Osteoblast (primary cell): ENCODE data around the gene STK40. TPM values are rescaled to one million over a fixed set of nuclear protein-coding genes. Genes with fewer than 3 reads are reported as not detected.

Experiments used
- DNase-seq: peaks from one replicate; pipeline ENCODE4 v3.0.0; 2011; ENCODE audit warnings: low spot score, mixed read lengths; ENCODE audit not compliant: insufficient read length; ENCODE audit errors: missing footprints
- H2AFZ ChIP-seq: 2 replicates; pipeline ENCODE4 v1.6.0; 2011; ENCODE audit warnings: mild to moderate bottlenecking, low read length
- H3K27ac ChIP-seq: 2 replicates; pipeline ENCODE4 v1.5.1; 2011; ENCODE audit warnings: mild to moderate bottlenecking, low read depth, low read length, moderate library complexity
- H3K27me3 ChIP-seq: 2 replicates; pipeline ENCODE4 v1.6.0; 2012; ENCODE audit warnings: mild to moderate bottlenecking, control low read depth, inconsistent platforms, low read length, moderate library complexity; ENCODE audit not compliant: insufficient read depth
- H3K36me3 ChIP-seq: 2 replicates; pipeline ENCODE4 v1.5.1; 2011; ENCODE audit warnings: mild to moderate bottlenecking, low read length, control low read depth, moderate library complexity; ENCODE audit not compliant: insufficient read depth
- H3K4me1 ChIP-seq: 2 replicates; pipeline ENCODE4 v1.5.1; 2011; ENCODE audit warnings: mild to moderate bottlenecking, low read length, control low read depth, moderate library complexity; ENCODE audit not compliant: insufficient read depth
- H3K4me2 ChIP-seq: 2 replicates; pipeline ENCODE4 v1.6.0; 2011; ENCODE audit warnings: mild to moderate bottlenecking, low read length; ENCODE audit not compliant: insufficient read depth
- H3K4me3 ChIP-seq: fragments of 200-600 bp; sonication (generic); 3 replicates; pipeline ENCODE4 v1.5.1; 2012; ENCODE audit warnings: mild to moderate bottlenecking, low read length, inconsistent platforms; ENCODE audit not compliant: insufficient read depth
- H3K79me2 ChIP-seq: 2 replicates; pipeline ENCODE4 v1.6.0; 2012; ENCODE audit warnings: mild to moderate bottlenecking, low read length, control low read depth, inconsistent platforms; ENCODE audit not compliant: insufficient read depth
- H3K9me3 ChIP-seq: 2 replicates; pipeline ENCODE4 v1.5.1; 2011; ENCODE audit warnings: low read depth, low read length, control low read depth
- H4K20me1 ChIP-seq: 2 replicates; pipeline ENCODE4 v1.6.0; 2012; ENCODE audit warnings: mild to moderate bottlenecking, low read length, control low read depth; ENCODE audit not compliant: insufficient read depth
- total RNA-seq: library from RNA; depleted of rRNA; stranded (reverse); fragments of >200 nt; gene quantifications from 2 replicates; pipeline ENCODE4 v1.2.3, GENCODE V29; 2012
- TF ChIP-seq, protein P1 (sequence below): IDR thresholded peaks from 2 replicates; pipeline ENCODE4 v1.5.1; 2011; ENCODE audit warnings: mild to moderate bottlenecking, low read depth, low read length, moderate library complexity; ENCODE audit errors: extremely low read depth

Gene STK40
- total RNA-seq, 1 donor = 11.9 TPM

DNA sequence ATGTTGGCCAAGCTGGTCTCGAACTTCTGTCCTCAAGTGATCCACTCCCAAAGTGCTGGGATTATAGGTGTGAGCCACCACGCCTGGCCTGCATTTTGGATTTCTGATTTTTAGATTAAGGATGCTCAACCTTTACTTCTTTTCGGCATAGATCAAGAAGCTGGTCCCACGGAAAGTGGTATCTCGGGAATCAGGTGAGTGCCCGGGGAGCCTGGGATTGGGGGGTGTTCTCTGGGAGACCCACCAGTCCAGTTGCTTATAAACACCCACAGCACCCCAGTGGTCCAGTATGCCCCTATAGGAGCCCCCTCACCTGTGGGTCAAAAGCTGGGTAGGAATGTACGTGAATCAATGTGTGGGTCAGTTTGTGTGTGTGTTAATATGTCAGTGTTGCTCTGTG lies 76.3 kb downstream of the STK40 start:
- DNase-seq = no peak
- Histone ChIP-seq H3K4me3 (no peak overlapping the region), H3K36me3 (peaks cover 10% of the 10 kb centered on the region), H4K20me1 (no peaks in the 10 kb centered on the region), H3K27me3 (no peaks in the 10 kb centered on the region), H2AFZ (no peak overlapping the region), H3K27ac (no peak overlapping the region), H3K4me2 (no peak overlapping the region), H3K79me2 (no peaks in the 10 kb centered on the region), H3K4me1 (peaks cover 8% of the 10 kb centered on the region), H3K9me3 (no peaks in the 10 kb centered on the region)
- TF ChIP-seq, protein P1, sequence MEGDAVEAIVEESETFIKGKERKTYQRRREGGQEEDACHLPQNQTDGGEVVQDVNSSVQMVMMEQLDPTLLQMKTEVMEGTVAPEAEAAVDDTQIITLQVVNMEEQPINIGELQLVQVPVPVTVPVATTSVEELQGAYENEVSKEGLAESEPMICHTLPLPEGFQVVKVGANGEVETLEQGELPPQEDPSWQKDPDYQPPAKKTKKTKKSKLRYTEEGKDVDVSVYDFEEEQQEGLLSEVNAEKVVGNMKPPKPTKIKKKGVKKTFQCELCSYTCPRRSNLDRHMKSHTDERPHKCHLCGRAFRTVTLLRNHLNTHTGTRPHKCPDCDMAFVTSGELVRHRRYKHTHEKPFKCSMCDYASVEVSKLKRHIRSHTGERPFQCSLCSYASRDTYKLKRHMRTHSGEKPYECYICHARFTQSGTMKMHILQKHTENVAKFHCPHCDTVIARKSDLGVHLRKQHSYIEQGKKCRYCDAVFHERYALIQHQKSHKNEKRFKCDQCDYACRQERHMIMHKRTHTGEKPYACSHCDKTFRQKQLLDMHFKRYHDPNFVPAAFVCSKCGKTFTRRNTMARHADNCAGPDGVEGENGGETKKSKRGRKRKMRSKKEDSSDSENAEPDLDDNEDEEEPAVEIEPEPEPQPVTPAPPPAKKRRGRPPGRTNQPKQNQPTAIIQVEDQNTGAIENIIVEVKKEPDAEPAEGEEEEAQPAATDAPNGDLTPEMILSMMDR = no peak

DNA sequence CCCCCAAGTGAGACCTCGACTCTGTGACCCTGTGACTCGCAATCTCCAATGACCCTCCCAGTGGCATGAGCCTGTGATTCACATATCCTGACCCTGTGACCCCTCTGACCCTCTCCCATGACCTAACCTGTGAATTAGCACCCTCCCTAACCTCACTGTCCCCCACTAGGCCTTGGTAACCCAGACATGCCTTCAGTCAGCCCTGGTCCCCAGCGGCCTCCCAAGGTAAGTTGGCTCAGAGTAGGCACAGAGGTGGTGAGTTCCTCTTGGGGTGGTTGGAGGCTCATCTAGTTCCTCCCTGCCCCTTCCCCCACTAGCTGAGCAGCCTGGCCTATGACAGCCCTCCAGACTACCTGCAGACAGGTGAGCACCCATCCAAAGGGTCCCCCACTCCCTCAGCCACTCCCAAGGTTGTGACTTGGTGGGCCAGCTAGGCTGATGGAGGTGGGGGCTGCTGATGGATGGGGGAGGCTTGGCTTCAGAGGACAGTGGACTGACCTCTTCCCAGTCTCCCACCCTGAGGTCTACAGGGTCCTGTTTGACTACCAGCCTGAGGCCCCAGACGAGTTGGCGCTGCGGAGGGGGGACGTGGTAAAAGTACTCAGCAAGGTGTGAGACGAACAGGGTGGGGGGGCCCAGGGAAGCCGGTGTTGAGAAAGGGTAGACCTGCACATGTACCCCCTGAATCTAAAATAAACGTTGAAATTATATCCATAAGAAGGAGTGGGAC lies 78.0 kb downstream of the STK40 start:
- H3K79me2 ChIP-seq = no peaks in the 10 kb centered on the region
- TF ChIP-seq, protein P1 = no peak
- no peak for DNase-seq
- peaks cover 8% of the 10 kb centered on the region for H3K4me1 ChIP-seq
- peak overlapping the region; percentile 82 for H3K4me3 ChIP-seq
- no peak overlapping the region for H3K27ac ChIP-seq
- H4K20me1 ChIP-seq = peaks cover 7% of the 10 kb centered on the region
- peaks cover 26% of the 10 kb centered on the region for H3K36me3 ChIP-seq
- H3K27me3 ChIP-seq = no peaks in the 10 kb centered on the region
- no peak overlapping the region for H2AFZ ChIP-seq
- no peaks in the 10 kb centered on the region for H3K9me3 ChIP-seq
- peak overlapping the region; percentile 98 for H3K4me2 ChIP-seq

DNA sequence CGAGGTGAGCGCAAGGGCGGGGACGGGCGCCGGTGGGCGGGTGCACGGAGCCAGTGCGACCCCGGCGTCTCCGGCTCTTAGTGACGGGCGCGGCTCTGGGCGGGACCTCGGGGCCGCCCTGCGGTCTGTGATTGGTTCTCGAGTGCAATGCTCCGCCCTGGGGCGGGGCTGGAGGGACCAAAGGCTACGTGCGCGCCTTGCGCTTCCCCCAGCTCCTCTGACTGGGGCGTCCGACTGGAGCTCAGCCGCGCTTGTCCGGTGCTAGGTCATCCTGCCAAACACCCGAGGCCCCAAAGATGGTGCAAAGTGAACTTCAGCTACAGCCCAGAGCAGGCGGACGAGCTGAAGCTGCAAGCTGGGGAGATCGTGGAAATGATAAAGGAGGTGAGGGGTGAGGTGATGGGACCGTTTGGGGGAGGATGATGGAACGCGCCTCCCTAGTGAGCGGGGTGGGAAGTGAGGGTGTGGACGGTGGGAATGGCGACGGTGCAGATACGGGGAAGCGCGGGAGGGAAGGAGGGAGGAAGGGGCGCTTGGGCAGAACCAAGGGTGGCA lies 78.7 kb downstream of the STK40 start:
- Histone ChIP-seq H4K20me1 (peaks cover 13% of the 10 kb centered on the region), H3K4me2 (peak overlapping the region; percentile 98), H3K27me3 (no peaks in the 10 kb centered on the region), H3K4me3 (peak overlapping the region; percentile 82), H3K36me3 (peaks cover 33% of the 10 kb centered on the region), H3K4me1 (peaks cover 8% of the 10 kb centered on the region), H3K27ac (peak overlapping the region; percentile 51), H3K9me3 (no peaks in the 10 kb centered on the region), H2AFZ (peak overlapping the region; percentile 82), H3K79me2 (no peaks in the 10 kb centered on the region)
- peak; percentile 99 for DNase-seq
- TF ChIP-seq, protein P1 = no peak

- H3K4me1 ChIP-seq = peaks cover 8% of the 10 kb centered on the region
- H2AFZ ChIP-seq = peak within 1 kb of the TSS; percentile 82
- H3K9me3 ChIP-seq = no peaks in the 10 kb centered on the region
- TF ChIP-seq, protein P1 = peak; percentile 11
- H4K20me1 ChIP-seq = peaks cover 13% of the 10 kb centered on the region
- H3K27ac ChIP-seq = peak within 1 kb of the TSS; percentile 51
- no peaks in the 10 kb centered on the region for H3K79me2 ChIP-seq
- no peaks in the 10 kb centered on the region for H3K27me3 ChIP-seq
- peak within 1 kb of the TSS; percentile 82 for H3K4me3 ChIP-seq
- H3K36me3 ChIP-seq = peaks cover 40% of the 10 kb centered on the region
- H3K4me2 ChIP-seq = peak within 1 kb of the TSS; percentile 98
- peak; percentile 86 for DNase-seq
These were observed 79.4 kb downstream of the STK40 start, which contains the start of gene SH3D21 for GRCh38 chr1:36306210-36306901. Gene SH3D21 (plus strand): TSS chr1:36306368. CDS start chr1:36306421, 53 bp downstream.
